HG02943 (cell line): ENCODE measurements around the gene SMYD4.
"Not testable (repeated sequence)": the region's sequence is repeated elsewhere in the genome, so short reads cannot be mapped to it uniquely, and the experiment has no call there.

Source experiments
- ATAC-seq: cut with Tn5 transposase; IDR thresholded peaks from one replicate; pipeline ENCODE4 v1.9.1; 2021; ENCODE audit warnings: mild to moderate bottlenecking, low read depth, moderate library complexity; ENCODE audit not compliant: unreplicated experiment

The SMYD4 gene, protein sequence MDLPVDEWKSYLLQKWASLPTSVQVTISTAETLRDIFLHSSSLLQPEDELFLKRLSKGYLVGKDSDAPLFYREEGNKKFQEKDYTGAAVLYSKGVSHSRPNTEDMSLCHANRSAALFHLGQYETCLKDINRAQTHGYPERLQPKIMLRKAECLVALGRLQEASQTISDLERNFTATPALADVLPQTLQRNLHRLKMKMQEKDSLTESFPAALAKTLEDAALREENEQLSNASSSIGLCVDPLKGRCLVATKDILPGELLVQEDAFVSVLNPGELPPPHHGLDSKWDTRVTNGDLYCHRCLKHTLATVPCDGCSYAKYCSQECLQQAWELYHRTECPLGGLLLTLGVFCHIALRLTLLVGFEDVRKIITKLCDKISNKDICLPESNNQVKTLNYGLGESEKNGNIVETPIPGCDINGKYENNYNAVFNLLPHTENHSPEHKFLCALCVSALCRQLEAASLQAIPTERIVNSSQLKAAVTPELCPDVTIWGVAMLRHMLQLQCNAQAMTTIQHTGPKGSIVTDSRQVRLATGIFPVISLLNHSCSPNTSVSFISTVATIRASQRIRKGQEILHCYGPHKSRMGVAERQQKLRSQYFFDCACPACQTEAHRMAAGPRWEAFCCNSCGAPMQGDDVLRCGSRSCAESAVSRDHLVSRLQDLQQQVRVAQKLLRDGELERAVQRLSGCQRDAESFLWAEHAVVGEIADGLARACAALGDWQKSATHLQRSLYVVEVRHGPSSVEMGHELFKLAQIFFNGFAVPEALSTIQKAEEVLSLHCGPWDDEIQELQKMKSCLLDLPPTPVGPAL

DNA sequence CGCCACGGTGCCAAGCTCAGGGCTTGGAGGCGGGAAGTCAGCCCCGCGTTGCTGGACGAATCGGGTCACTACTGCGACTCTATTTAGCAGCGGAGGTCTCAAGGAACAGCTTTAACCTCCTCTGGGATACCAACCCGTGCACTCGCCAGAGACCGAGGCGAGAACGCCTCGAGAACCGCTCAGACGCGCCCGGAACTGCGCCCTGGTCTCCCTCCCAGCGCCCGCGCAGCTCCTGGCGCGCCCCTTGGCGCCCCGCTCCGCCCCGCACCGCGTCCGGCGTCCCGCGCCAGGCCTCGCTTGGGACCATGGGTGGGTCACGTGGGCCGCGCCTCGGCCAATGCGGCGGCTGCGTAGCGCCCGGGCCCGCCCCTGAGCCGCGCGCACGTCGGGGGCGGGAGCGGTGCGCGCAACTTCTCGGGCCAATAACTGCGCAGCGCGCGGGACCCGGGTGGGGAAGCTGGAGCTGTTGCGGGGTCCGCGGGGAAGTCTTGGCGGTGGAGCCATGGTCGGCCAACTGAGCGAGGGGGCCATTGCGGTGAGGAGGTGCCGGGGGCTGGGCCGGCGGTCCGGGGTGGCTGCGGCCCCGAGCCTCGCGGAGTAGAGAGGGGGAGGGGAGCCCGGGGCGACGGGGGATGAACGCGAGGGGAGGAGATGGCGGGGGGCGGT lies at the start of gene SMYD4, which contains the start of gene RPA1:
Gene SMYD4 (minus strand): TSS at position 311 of the 666 bp plus-strand sequence. CDS start 1,908 bp downstream, outside the sequence.
Gene RPA1 (plus strand): TSS at position 414 of the 666 bp plus-strand sequence. CDS start 89 bp downstream, at position 503.
- ATAC-seq: peak; percentile 71

DNA sequence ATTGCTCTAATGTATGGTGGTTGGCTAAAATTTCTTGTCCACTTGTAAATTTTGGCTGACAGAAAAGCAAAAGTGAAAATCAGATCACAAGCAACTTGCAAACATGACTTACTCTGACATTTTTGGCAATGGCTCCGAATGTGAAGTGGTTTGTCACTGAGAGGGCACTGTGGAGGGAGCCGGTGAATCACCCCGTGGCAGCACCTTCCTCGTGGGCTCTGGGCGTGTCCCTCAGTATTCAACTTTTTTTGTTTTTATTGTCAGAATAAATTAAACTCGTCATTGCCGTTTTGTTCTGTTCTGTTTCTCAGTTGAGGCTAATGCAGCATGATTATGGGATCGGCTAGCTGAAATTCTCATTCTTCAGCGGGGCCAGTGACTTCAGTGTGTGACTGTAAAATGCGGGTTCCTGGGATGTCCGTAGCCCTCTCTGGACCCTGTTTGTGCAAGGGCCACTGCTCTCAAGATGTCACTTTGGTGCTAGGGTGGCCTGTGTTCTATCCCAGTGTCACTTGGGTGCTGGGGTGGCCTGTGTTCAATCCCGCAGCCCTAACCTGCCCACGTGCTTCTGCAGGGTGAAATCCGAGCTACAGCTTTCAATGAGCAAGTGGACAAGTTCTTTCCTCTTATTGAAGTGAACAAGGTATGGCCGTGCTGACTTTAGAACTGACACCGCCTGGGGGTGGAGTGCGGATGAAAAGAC lies 48.9 kb upstream of the SMYD4 start:
- no peak for ATAC-seq

DNA sequence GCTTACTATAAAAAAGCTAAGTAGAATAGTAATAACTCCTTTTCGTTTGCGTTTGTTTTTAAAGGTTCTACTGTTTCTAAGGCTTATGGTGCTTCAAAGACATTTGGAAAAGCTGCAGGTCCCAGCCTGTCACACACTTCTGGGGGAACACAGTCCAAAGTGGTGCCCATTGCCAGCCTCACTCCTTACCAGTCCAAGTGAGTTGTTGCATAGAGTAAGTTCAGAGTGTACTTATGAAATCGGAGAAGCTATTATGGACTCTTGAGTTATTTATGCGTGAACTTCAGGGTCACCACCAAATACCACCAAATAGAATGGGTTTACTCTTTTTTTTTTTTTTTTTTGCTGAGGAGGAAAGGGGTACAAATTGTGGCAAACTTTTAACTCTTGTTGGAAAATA lies 45.9 kb upstream of the SMYD4 start:
- no peak for ATAC-seq

DNA sequence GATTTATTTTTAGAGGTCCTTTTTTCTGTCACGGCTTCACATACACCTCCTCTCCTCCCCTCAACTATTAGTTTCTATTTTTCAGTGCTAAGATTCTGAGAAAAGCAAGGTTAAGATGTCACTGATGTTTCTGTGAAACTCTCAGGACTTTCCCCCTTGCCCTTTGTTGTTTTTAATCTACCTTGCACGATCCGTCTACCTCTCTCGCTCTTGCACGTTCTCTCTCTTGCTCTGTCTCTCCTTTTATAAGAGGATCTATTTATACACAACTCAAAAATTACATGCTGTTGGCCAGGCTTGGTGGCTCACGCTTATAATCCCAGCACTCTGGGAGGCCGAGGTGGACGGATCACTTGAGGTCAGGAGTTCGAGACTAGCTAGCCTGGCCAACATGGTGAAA lies 43.7 kb upstream of the SMYD4 start:
- no peak for ATAC-seq

DNA sequence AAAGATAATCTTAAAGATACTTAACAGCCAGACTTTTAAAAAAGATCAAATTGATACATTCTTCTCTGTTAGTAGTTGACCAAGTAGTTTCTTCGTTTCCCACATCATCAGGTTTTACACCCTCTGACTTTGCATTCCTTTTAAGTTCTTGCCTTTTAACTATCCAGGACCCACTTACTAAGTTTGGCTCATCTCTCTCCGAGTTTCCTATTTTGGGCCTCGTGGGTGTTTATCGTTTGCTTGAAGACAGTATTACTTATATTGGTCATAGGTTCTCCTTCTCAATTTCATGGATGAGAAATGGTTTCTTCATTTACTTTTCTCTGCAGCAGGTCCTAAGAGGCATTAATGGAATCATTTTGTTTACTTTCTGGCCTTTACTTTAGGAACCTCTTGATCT lies 43.3 kb upstream of the SMYD4 start:
- ATAC-seq: no peak

DNA sequence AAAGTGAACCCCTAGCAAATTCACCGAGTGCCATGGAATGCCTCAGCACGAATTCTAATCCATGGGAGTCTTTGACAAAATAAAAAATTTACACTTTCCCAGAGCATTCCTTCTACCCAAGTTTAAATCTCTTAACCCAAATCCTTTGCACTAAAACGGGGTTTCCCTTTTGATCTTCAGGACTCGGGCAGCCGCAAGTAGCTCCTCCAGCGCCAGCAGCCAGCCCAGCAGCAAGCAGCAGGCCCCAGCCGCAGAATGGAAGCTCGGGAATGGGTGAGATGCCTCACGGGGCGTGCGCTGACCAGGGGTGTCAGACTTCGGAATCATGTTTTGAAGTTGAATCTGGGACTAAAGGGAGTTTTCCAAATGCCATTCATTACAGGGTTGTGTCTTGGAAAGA lies 42.6 kb upstream of the SMYD4 start:
- ATAC-seq: no peak

DNA sequence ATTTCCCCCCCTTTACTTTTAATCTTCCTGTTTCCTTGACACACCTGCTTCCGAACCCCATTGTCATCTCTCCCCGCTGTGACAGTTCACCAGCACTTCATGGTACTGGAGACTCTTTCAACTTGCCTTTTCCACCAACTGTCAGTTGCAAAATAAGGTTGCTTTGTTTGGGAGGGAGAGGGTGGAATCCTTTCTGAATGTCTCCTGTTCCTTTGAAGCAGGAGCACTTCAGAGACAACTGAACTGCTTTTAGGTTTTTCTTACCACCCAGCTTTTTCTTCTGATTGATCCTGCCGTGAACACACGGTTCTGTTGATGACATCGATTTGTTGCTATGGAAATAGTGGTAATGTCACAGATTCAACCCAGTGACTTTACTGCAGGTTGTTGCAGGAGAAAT lies 42.1 kb upstream of the SMYD4 start:
- ATAC-seq: no peak

DNA sequence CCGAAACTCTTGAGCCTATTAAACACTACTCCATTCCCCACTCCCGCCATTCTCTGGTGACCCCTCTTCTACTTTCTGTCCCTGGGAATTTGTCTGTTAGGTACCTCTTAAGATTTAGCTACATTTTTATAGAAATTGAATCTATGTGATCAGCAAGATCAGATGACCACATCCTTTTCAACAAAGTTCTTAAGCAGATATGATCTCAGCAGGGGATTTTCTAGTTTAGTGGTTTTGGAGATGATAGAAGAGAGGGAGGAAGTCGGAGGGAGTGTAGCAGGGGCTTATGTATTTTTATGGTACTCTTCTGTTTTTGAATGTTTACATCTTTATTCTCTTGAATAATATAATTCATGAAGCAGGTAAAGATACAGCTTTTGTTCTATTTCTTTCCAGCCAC lies 40.9 kb upstream of the SMYD4 start:
- ATAC-seq: no peak

DNA sequence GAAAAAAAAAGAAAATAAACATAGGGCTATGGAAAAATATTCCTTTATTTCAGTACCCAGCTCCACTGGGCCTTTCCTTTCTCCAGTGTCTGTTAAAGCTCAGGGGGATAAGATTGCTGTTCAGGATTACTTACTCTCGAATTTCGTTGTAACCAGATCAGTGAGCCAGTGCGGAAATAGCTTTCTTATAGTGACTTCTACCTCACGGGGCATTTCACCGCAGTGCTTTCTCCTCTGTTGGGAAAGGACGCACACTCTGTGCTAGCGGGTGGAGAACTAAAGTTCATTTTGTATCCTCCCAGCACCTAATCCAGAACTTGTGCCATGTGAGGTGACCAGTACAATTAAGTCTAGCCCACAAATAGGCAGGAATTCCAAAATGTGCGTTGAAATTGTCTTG lies 38.4 kb upstream of the SMYD4 start:
- ATAC-seq: no peak

DNA sequence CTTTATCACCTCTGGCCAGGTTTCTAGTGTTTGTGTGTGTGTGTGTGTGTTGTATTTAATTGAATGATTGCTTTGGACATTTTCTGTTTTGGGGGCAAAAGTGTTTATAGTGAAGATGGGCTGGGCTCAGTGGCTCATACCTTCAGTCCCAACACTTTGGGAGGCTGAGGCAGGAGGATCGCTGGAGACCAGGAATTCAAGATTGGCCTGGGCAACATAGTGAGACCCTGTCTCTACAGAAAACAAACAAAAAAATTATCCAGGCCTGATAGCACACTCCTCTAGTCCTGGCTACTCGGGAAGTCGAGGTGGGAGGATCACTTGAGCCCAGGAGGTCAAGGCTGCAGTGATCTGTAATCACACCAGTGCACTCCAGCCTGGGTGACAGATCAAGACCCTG lies 37.6 kb upstream of the SMYD4 start:
- ATAC-seq: no peak

DNA sequence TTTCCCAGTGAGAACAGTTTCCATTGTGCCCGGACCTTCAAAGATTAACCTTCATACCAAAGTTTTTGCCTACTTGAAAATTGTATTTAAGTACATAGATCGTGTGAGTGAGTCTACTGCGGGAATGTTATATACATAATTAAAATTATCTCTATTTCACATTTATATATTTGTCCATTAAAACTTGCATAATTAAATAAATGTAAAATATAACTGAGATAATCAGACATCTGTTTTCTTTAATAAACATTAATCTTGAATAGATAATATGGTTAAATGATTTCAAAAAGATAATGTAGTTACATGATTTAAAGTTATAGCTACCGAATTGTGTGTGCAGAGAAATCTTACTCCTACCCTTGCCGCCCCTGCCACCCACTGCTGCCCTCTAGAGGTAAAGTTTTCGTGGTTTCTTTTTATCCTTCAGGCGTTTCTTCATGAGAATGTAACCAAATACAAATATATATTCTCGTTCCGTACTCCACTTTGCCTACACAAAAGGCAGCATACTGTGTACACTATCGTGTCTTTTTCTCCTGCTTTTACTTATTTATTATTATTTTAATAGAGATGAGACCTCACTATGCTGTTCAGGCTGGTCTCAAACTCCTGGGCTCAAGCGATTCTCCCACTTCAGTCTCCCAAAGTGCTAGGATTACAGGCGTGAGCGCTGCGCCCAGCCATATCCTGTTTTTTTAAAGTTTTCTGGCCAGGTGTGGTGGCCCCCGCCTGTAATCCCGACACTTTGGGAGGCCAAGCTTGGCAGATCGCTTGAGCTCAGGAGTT lies 35.7 kb upstream of the SMYD4 start:
- no peak for ATAC-seq

DNA sequence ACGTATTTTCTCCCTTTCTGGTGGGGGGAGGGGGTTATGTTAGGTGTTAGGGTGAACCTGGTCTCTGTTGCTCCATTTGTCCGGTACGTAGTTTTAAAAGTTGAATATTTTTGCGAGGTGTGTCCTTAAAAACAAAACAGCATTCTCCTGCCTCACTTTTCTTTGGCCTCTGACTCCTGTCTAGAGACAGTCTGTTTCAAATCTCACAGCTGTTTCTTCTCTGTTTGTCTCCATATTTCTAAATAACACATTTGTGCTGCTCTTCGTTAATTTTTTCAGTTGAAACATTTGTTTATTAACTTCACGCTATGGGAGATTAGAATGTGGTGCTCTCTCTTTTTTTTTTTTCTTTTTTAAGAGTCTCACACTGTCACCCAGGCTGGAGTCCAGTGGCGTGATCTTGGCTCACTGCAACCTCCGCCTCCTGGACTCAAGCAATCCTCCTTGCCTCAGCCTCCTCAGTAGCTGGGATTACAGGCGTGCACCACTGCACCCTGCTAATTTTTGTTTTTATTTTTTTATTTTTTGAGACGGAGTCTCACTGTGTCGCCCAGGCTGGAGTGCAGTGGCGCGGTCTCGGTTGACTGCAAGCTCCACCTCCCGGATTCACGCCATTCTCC lies 31.8 kb upstream of the SMYD4 start:
- ATAC-seq: no peak

DNA sequence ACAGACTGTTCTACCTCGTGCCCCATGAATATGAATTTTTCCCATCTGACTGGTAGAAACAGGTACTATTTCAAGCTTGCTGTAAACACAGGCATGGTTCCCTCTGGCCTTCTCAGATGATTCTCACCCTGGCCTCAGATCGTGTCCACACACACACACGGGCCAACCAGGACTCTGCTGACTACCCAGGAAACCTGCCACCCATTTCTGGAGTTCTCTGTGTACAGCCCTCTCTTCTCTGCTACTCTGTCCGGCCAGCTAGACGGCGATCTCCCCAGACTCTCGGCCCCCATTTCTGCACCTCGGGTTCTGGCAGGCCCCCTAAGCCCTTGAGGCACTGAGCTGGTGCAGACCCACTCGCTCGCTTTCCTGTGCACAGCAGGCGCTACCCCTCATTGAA lies 31.3 kb upstream of the SMYD4 start:
- ATAC-seq: no peak

DNA sequence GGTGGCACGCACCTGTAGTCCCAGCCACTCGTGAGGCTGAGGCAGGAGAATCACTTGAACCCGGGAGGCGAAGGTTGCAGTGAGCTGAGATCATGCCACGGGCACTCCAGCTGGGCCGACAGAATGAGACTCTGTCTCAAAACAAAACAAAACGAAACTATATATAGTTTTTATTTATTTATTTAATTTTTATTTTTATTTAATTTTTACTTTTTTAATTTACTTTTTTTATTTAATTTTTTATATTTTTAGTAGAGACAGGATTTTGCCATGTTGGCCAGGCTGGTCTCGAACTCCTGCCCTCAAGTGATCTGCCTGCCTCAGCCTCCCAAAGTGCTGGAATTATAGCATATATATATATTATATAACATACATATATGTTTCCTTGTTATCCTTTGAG lies 26.8 kb upstream of the SMYD4 start:
- not testable (repeated sequence) for ATAC-seq

DNA sequence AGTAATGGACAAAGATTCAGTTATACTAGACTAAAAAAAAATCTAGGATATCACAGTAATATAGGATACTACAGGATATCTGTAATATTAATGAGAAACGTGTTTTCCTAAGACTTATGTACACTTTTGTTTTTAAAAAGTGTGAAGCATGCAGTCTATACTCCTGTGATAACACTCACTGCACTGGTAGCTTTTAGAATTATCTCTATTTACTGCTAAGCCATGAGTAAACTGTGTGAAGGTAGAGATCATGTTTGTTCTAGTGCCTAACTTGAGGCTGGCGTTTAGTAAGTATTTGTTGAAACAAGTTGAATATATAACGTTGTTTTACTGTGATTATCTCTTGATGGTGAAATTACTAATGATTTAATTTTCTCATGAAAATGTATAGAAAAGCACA lies 24.0 kb upstream of the SMYD4 start:
- no peak for ATAC-seq

DNA sequence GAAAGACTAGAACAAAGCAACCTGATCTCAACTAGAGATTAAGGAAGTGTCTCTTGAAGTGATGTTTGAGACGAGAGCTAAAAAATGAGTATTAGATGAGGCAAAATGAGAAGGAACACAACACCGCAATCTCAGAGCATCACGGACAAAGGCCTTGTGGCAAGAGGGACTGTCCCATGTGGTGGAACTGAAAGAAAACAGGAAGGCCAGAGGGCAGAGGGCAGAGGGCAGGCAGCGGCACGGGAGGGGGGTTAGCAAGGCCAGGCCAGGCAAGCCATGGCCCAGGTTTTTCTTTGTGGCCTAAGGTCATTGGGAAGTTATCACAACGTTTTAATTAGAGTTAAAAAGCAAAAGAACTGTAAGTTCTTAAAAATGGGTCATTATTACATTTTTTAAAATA lies 22.6 kb upstream of the SMYD4 start:
- no peak for ATAC-seq

DNA sequence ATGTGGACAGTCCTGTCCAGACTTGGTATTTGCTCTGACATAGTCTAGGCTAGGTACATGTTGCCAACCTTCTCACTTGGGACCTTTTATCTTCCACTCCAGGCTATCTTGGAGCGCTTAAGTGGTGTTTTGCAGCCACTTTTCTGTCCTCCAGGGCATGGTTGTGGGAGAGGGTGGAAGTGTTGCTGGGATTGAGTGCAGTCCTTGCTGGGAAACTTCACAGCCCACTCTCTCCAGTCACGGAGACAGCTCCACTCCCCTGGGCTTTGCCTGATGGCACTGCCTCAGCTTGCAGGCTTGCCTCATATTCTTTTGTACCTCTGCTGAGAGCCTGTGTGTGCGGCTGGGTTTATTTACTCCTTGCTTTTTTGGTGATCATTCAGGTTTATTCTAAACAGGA lies 17.5 kb upstream of the SMYD4 start:
- no peak for ATAC-seq

DNA sequence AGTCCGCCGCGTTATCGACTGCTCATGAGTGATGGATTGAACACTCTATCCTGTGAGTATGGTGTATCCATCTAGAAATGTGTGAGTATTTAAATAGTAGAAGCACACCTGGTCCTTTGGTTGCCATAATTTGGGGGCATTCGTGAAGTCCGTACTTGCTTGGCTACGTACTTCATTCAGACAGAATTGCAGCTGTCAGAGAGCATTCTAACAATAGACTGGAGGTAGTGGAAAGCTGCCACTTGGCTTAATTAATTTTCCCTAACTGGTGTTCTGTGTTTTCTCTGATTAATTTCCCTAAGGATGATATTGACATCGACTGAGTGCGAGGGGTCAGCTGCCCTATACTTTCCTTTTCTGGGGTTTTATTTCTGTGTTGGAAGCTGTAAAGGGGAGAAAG lies 14.2 kb upstream of the SMYD4 start:
- ATAC-seq: no peak

DNA sequence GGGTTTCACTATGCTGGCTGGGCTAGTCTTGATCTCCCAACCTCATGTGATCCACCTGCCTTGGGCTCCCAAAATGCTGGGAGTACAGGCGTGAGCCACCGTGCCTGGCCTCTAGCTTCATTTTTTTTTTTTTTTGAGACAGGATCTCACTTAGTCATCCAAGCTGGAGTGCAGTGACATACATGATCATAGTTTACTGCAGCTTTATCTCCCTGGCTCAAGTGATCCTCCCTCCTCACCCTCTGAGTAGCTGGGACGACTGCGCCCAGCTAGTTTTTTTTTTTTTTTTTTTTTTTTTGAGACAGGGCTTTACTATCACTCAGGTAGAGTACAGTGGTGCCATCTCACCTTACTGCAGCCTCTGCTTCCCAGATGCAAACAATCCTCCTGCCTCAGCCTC lies 9.8 kb upstream of the SMYD4 start:
- no peak for ATAC-seq
